GM19395 (cell line): ENCODE results near the gene MANSC4.

Experiments used
- ATAC-seq: cut with Tn5 transposase; IDR thresholded peaks from one replicate; pipeline ENCODE4 v1.9.1; 2021; ENCODE audit warnings: mild to moderate bottlenecking, moderate library complexity; ENCODE audit not compliant: unreplicated experiment

The MANSC4 gene

GRCh38 chr12:27801630-27802029, 21.6 kb upstream of the MANSC4 start:
- no peak for ATAC-seq

- ATAC-seq = no peak
These were observed 20.8 kb upstream of the MANSC4 start for GRCh38 chr12:27800819-27801218.

GRCh38 chr12:27797301-27798025, 17.4 kb upstream of the MANSC4 start:
- no peak for ATAC-seq

GRCh38 chr12:27796128-27796527, 16.1 kb upstream of the MANSC4 start:
- ATAC-seq = no peak

GRCh38 chr12:27794818-27795584, 15.0 kb upstream of the MANSC4 start:
- no peak for ATAC-seq

GRCh38 chr12:27790179-27790578, 10.1 kb upstream of the MANSC4 start:
- ATAC-seq = no peak

- no peak for ATAC-seq
These were observed 7.5 kb upstream of the MANSC4 start for GRCh38 chr12:27787559-27787958.

GRCh38 chr12:27785882-27786570, 6.0 kb upstream of the MANSC4 start:
- no peak for ATAC-seq

- no peak for ATAC-seq
These were observed 2.4 kb upstream of the MANSC4 start for GRCh38 chr12:27782481-27782880.

GRCh38 chr12:27781680-27782079, 1.6 kb upstream of the MANSC4 start:
- ATAC-seq = no peak

- ATAC-seq = peak; percentile 47
These were observed 774 bp upstream of the MANSC4 start for GRCh38 chr12:27780612-27781408.

- ATAC-seq = peak; percentile 59
These were observed 568 bp downstream of the MANSC4 start for GRCh38 chr12:27779416-27779919.

GRCh38 chr12:27778206-27778605, 1.8 kb downstream of the MANSC4 start:
- no peak for ATAC-seq

- ATAC-seq = no peak
These were observed 2.9 kb downstream of the MANSC4 start for GRCh38 chr12:27777141-27777540.

GRCh38 chr12:27772328-27773049, 7.5 kb downstream of the MANSC4 start:
- no peak for ATAC-seq

- ATAC-seq = no peak
These were observed 8.3 kb downstream of the MANSC4 start for GRCh38 chr12:27771481-27772327.

- no peak for ATAC-seq
These were observed 10.8 kb downstream of the MANSC4 start for GRCh38 chr12:27769142-27769673.

GRCh38 chr12:27766587-27766986, 13.4 kb downstream of the MANSC4 start:
- ATAC-seq = peak; percentile 49

- no peak for ATAC-seq
These were observed 17.3 kb downstream of the MANSC4 start for GRCh38 chr12:27762757-27763156.
